B cell (primary cell): ENCODE data around the gene OR10G2. TPM values are rescaled to one million over a fixed set of nuclear protein-coding genes. Genes with fewer than 3 reads are reported as not detected.

Experiments used
- ATAC-seq: fragments of 200-7000 bp; cut with Tn5 transposase; one replicate; pipeline ENCODE4 v1.10.0; 2021; ENCODE audit warnings: low read depth, mild to moderate bottlenecking, moderate number of reproducible peaks, moderate library complexity
- CTCF ChIA-PET: fragments of 350-600 bp; sonication (Branson Sonifier 250); formaldehyde crosslinking; loops from one replicate; lab custom pipeline; 2021; ENCODE audit warnings: antibody characterized with exemption, inconsistent platforms; lab: Charles Lee
- POLR2A ChIA-PET: fragments of 350-600 bp; sonication (Branson Sonifier 250); formaldehyde crosslinking; loops from one replicate; lab custom pipeline; 2021; ENCODE audit warnings: antibody characterized with exemption; lab: Charles Lee
- DNase-seq: peaks from one replicate; pipeline ENCODE4 v3.0.0; 2013
- H2AFZ ChIP-seq: 2 replicates; pipeline ENCODE4 v1.6.1; 2012; ENCODE audit warnings: mild to moderate bottlenecking, low read depth, low read length; ENCODE audit not compliant: insufficient read depth, poor library complexity, severe bottlenecking
- H3K27ac ChIP-seq, 2 donors: 1 replicate in 1 of 2; 2 replicates in 1 of 2; pipeline ENCODE4 v1.5.1; 2012 to 2013; ENCODE audit warnings: low read length in 2 of 2, mild to moderate bottlenecking in 2 of 2, moderate library complexity in 1 of 2
- H3K27me3 ChIP-seq, 4 experiments: fragments of 200-600 bp in 1 of 4; sonication (generic) in 1 of 4; replicated peaks in 1 of 4; 1 replicate in 2 of 4; 2 replicates in 2 of 4; pipeline versions ENCODE4 v1.6.1 to v1.7.0; 2013 to 2016; ENCODE audit warnings: low read length in 3 of 4, mild to moderate bottlenecking in 2 of 4, mixed read lengths in 1 of 4, moderate library complexity in 1 of 4; ENCODE audit not compliant: insufficient read depth in 4 of 4, control insufficient read depth in 3 of 4; ENCODE audit errors: control extremely low read depth in 1 of 4
- H3K36me3 ChIP-seq, 2 experiments: replicated peaks in 1 of 2; 1 replicate in 1 of 2; 2 replicates in 1 of 2; pipeline versions ENCODE4 v1.6.1 to v1.7.1; 2013; ENCODE audit warnings: low read length in 1 of 2; ENCODE audit not compliant: insufficient read depth in 2 of 2, control insufficient read depth in 1 of 2; ENCODE audit errors: control extremely low read depth in 1 of 2, extremely low read depth in 1 of 2
- H3K4me1 ChIP-seq, 2 donors: fragments of 200-600 bp in 1 of 2; sonication (generic) in 1 of 2; 1 replicate in 1 of 2; 2 replicates in 1 of 2; pipeline versions ENCODE4 v1.5.1 to v1.6.1; 2013 to 2017; ENCODE audit warnings: low read length in 2 of 2; ENCODE audit not compliant: control insufficient read depth in 2 of 2, insufficient read depth in 2 of 2
- H3K4me2 ChIP-seq: replicated peaks from 2 replicates; pipeline ENCODE3; 2012; ENCODE audit warnings: mild to moderate bottlenecking, low read depth, low read length; ENCODE audit not compliant: poor library complexity, severe bottlenecking
- H3K4me3 ChIP-seq, 5 experiments: fragments of 200-600 bp in 1 of 5; sonication (generic) in 1 of 5; 1 replicate in 3 of 5; 2 replicates in 2 of 5; pipeline versions ENCODE4 v1.5.1 to v1.7.0; 2011 to 2016; ENCODE audit warnings: low read length in 4 of 5, mild to moderate bottlenecking in 4 of 5, low read depth in 2 of 5, control low read depth in 1 of 5, moderate library complexity in 1 of 5; ENCODE audit not compliant: insufficient read depth in 1 of 5; ENCODE audit errors: control extremely low read depth in 1 of 5, extremely low read depth in 1 of 5
- H3K79me2 ChIP-seq: fragments of 200-600 bp; sonication (generic); one replicate; pipeline ENCODE4 v1.6.0; 2016; ENCODE audit warnings: low read length; ENCODE audit not compliant: control insufficient read depth, insufficient read depth
- H3K9ac ChIP-seq: fragments of 200-600 bp; sonication (generic); 2 replicates; pipeline ENCODE4 v1.6.1; 2017; ENCODE audit warnings: mild to moderate bottlenecking, low read length, moderate library complexity
- H3K9me3 ChIP-seq, 3 donors: one replicate each; pipeline versions ENCODE4 v1.6.1 to v1.7.1; 2013; ENCODE audit warnings: low read length in 2 of 3; ENCODE audit not compliant: control insufficient read depth in 2 of 3, insufficient read depth in 1 of 3; ENCODE audit errors: control extremely low read depth in 1 of 3
- H4K20me1 ChIP-seq: 2 replicates; pipeline ENCODE4 v1.6.0; 2012; ENCODE audit warnings: mild to moderate bottlenecking, low read length; ENCODE audit not compliant: insufficient read depth, control insufficient read depth, poor library complexity, severe bottlenecking
- H3K27ac Mint-ChIP-seq: one replicate; pipeline ENCODE4 v1.8.0; 2021; ENCODE audit warnings: mixed read lengths
- H3K27me3 Mint-ChIP-seq: one replicate; pipeline ENCODE4 v1.8.0; 2021; ENCODE audit warnings: mixed read lengths
- H3K4me1 Mint-ChIP-seq: one replicate; pipeline ENCODE4 v1.8.0; 2021; ENCODE audit warnings: mixed read lengths
- H3K4me3 Mint-ChIP-seq: one replicate; pipeline ENCODE4 v1.8.0; 2021; ENCODE audit warnings: mixed read lengths
- H3K9me3 Mint-ChIP-seq: one replicate; pipeline ENCODE4 v1.8.0; 2022; ENCODE audit warnings: mixed read lengths; ENCODE audit not compliant: insufficient read depth
- EZH2 ChIP-seq: IDR thresholded peaks from 2 replicates; pipeline ENCODE4 v1.6.1; 2012; ENCODE audit warnings: borderline replicate concordance, low read depth, mild to moderate bottlenecking, moderate library complexity, low read length; ENCODE audit not compliant: insufficient read depth, poor library complexity, severe bottlenecking
- WGBS: methylation state at CpG from one replicate; pipeline ENCODE4 v1.1.5; 2013; ENCODE audit warnings: missing lambda C conversion rate; ENCODE audit not compliant: insufficient coverage; 5-methylcytosine and 5-hydroxymethylcytosine counted together
- intact Hi-C: fragments of 100-400 bp; cut with micrococcal nuclease; formaldehyde crosslinking; loops from one replicate; pipeline ENCODE4 v1.10.0; 2022
- polyA plus RNA-seq: library from polyadenylated mRNA; depleted of rRNA; stranded (reverse); fragments of >200 nt; gene quantifications from 2 replicates; pipeline ENCODE4 v1.2.3, GENCODE V29; 2012
- total RNA-seq, 2 donors: library from RNA; stranded (reverse); fragments of 120-200 nt in 1 of 2; gene quantifications; 1 replicate in 1 of 2; 2 replicates in 1 of 2; pipeline versions ENCODE4 v1.2.3 to v1.2.4, GENCODE V29; 2013 to 2022
- TF ChIP-seq, protein P1 (sequence below): fragments of 200-600 bp; IDR thresholded peaks from one replicate; pipeline ENCODE4 v1.8.0; 2022; ENCODE audit warnings: antibody characterized with exemption, mild to moderate bottlenecking

Gene OR10G2
- total and polyA plus RNA-seq, 2 donors (not counting 1 experiment from before 2014, with no cell fraction given): not detected

- Mint-ChIP-seq H3K9me3 (peaks cover 2% of the 10 kb centered on the region), H3K4me3 (no peak overlapping the region), H3K4me1 (no peaks in the 10 kb centered on the region), H3K27me3 (peaks cover 14% of the 10 kb centered on the region), H3K27ac (no peak overlapping the region)
- H3K27ac ChIP-seq: no peak overlapping the region
- CTCF ChIA-PET: no interaction called here
- H3K4me2 ChIP-seq: no peak overlapping the region
- H3K9ac ChIP-seq: no peak overlapping the region
- H3K4me1 ChIP-seq: no peaks in the 10 kb centered on the region
- TF ChIP-seq, protein P1, sequence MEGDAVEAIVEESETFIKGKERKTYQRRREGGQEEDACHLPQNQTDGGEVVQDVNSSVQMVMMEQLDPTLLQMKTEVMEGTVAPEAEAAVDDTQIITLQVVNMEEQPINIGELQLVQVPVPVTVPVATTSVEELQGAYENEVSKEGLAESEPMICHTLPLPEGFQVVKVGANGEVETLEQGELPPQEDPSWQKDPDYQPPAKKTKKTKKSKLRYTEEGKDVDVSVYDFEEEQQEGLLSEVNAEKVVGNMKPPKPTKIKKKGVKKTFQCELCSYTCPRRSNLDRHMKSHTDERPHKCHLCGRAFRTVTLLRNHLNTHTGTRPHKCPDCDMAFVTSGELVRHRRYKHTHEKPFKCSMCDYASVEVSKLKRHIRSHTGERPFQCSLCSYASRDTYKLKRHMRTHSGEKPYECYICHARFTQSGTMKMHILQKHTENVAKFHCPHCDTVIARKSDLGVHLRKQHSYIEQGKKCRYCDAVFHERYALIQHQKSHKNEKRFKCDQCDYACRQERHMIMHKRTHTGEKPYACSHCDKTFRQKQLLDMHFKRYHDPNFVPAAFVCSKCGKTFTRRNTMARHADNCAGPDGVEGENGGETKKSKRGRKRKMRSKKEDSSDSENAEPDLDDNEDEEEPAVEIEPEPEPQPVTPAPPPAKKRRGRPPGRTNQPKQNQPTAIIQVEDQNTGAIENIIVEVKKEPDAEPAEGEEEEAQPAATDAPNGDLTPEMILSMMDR: no peak
- no peak for TF ChIP-seq EZH2
- WGBS: 84% methylated on average over 3 of the region's 4 CpGs
- peaks cover 0 to 9% (median 9%) of the 10 kb centered on the region in 3 donors for H3K9me3 ChIP-seq
- DNase-seq (no peak), ATAC-seq (no peak)
- POLR2A ChIA-PET: no interaction called here
- intact Hi-C loops: no loop called here
- H2AFZ ChIP-seq: no peak overlapping the region
- H3K79me2 ChIP-seq: no peaks in the 10 kb centered on the region
- peaks cover 0 to 2% (median 0%) of the 10 kb centered on the region in 4 experiments for H3K27me3 ChIP-seq
- no peaks in the 10 kb centered on the region for H4K20me1 ChIP-seq
- H3K4me3 ChIP-seq: no peak overlapping the region
- no peaks in the 10 kb centered on the region for H3K36me3 ChIP-seq
Measured at GRCh38 chr14:21675566-21675965, 40.8 kb upstream of the OR10G2 start.

DNA sequence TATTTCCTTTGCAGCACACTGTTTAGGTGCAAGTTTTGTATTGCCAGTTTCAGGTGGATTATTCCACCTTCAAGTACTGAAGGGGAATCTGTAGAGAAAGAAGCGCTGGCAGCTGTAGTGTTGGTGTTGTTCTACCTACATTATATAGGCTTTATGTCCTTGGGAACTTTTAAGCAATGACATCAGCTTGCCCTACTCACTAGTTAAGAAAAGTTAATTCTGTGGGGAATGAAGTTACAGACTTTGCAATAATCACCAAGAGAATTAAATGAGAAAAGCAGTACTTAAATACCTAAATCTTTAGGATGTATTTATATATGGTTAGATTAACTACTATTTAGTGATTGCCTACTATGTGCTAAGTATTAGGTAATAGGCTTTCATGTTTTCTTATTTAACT is 39.0 kb upstream of the OR10G2 start, which contains the start of gene OR4E1:
Gene OR4E1 (minus strand): TSS at position 101 of the 400 bp plus-strand sequence. CDS start 2,883 bp downstream, outside the sequence.
- H3K4me3 Mint-ChIP-seq: no peak within 1 kb of the TSS
- WGBS: no CpG with 5 or more reads among the region's 1 CpG
- Histone ChIP-seq H3K4me3 (no peak within 1 kb of the TSS), H3K36me3 (no peaks in the 10 kb centered on the region), H3K9ac (no peak within 1 kb of the TSS), H3K79me2 (no peaks in the 10 kb centered on the region), H4K20me1 (no peaks in the 10 kb centered on the region), H3K9me3 (peaks cover 0 to 9% (median 9%) of the 10 kb centered on the region in 3 donors), H3K4me2 (no peak within 1 kb of the TSS), H3K27ac (no peak within 1 kb of the TSS), H2AFZ (no peak within 1 kb of the TSS), H3K4me1 (no peaks in the 10 kb centered on the region), H3K27me3 (peaks cover 0 to 2% (median 0%) of the 10 kb centered on the region in 4 experiments)
- CTCF ChIA-PET: no interaction called here
- POLR2A ChIA-PET: no interaction called here
- no peak within 1 kb of the TSS for H3K27ac Mint-ChIP-seq
- intact Hi-C loops: no loop called here
- peaks cover 18% of the 10 kb centered on the region for H3K27me3 Mint-ChIP-seq
- ATAC-seq (no peak), DNase-seq (no peak)
- TF ChIP-seq EZH2: no peak
- TF ChIP-seq, protein P1: no peak
- no peaks in the 10 kb centered on the region for H3K4me1 Mint-ChIP-seq
- H3K9me3 Mint-ChIP-seq: peaks cover 2% of the 10 kb centered on the region
